Fibroblast of upper back skin (primary cell): ENCODE data around the gene KIAA1217.
A peak's percentile ranks its signal among the peaks of the same experiment; 100 is the strongest.

Experiments used
- DNase-seq: peaks from one replicate; pipeline ENCODE4 v3.0.0-alpha.2; 2013

Gene KIAA1217, protein sequence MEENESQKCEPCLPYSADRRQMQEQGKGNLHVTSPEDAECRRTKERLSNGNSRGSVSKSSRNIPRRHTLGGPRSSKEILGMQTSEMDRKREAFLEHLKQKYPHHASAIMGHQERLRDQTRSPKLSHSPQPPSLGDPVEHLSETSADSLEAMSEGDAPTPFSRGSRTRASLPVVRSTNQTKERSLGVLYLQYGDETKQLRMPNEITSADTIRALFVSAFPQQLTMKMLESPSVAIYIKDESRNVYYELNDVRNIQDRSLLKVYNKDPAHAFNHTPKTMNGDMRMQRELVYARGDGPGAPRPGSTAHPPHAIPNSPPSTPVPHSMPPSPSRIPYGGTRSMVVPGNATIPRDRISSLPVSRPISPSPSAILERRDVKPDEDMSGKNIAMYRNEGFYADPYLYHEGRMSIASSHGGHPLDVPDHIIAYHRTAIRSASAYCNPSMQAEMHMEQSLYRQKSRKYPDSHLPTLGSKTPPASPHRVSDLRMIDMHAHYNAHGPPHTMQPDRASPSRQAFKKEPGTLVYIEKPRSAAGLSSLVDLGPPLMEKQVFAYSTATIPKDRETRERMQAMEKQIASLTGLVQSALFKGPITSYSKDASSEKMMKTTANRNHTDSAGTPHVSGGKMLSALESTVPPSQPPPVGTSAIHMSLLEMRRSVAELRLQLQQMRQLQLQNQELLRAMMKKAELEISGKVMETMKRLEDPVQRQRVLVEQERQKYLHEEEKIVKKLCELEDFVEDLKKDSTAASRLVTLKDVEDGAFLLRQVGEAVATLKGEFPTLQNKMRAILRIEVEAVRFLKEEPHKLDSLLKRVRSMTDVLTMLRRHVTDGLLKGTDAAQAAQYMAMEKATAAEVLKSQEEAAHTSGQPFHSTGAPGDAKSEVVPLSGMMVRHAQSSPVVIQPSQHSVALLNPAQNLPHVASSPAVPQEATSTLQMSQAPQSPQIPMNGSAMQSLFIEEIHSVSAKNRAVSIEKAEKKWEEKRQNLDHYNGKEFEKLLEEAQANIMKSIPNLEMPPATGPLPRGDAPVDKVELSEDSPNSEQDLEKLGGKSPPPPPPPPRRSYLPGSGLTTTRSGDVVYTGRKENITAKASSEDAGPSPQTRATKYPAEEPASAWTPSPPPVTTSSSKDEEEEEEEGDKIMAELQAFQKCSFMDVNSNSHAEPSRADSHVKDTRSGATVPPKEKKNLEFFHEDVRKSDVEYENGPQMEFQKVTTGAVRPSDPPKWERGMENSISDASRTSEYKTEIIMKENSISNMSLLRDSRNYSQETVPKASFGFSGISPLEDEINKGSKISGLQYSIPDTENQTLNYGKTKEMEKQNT (N-terminal part only)

DNA sequence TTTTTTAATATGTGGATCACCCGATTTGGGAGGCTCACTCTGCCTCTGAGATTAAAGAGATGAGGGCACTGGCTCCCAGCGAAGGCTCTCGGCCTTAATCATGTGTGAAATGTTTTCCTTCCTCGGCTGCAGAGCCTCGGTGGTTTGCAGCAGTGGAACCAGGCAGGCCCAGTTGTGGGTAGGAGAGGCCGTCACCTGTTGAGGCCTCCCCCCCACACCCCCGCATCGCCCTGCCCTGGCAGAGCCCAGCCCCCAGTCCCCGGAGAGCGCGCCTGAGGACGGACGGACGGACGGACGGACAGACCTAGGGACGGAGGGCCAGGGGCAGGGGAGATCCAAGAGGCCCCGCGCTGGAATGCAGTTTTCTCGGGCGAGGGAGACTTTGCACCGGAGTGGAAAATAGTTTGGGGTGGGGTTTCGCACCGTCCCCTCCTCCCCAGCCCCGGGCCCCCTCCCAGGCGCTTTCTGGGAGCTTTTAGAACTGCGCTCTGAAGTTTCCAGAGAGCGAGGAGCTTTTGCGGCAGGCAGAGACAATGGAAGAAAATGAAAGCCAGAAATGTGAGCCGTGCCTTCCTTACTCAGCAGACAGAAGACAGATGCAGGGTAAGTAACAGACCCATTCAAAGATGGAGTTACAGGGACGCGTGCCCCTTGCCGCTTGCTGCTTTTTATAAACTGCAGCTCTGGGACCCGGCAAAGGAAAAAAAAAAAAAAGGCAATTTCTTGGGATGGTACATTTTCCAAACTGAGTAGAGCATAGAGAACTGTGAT lies at the start of gene KIAA1217:
Gene KIAA1217, plus strand, starts transcription at position 478 of the 771 bp plus-strand sequence. Its CDS starts 56 bp downstream, at position 534.
- DNase-seq: peak; percentile 43

DNA sequence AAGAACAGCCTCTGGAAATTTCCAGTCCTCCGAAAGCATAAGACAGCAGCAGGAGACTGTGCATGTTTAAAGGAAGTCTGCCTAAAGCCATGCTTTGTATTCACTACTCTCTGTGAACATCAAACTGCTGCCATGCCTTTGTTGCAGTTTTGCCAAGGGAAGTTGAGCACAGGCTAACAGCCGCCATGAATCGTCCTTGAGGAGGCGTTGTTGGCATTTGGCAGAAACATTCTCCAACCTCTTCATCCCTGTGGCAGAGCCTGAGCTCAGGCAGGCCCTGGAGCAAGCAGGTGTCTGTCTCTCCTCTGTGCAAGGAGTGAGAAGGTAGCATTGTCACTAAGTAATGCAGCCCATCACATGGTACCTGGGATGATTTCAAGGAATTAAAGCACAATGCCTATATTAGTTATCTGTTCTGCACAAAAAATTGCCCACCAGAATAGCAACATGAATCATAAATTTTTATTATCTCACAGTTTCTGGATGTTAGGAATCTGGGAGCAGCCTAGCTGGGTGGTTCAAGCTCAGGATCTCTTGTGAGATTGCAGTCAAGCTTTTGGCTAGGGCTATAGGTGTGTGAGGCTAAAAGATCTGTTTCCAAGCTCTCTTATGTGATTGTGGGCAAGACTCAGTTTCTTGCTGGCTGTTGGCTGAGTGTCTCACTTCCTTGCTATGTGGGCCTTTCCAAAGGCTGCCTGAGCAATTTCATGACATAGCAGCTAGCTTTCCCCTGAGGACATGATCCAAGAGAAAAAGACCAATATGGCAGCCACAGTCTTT lies 46.5 kb upstream of the KIAA1217 start:
- peak; percentile 19 for DNase-seq

DNA sequence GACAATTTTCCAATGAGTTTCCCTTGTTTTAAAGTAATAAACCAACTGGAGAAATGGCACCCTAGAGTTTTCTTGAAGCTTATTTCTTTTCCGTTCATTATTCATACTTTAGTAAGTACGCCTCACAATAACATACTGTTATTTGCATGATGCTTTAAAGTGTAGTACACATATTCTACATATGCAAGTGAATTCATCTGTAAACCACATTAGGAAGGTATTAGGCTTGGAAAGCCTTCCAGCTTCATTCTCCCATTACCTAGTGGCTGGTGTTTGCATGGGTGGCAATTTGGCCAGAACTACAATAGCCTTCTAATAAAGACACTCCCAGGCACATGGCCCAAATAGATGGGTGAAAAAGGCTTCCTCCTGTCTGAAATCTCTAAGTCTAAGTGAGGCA lies 45.5 kb upstream of the KIAA1217 start:
- DNase-seq: no peak

DNA sequence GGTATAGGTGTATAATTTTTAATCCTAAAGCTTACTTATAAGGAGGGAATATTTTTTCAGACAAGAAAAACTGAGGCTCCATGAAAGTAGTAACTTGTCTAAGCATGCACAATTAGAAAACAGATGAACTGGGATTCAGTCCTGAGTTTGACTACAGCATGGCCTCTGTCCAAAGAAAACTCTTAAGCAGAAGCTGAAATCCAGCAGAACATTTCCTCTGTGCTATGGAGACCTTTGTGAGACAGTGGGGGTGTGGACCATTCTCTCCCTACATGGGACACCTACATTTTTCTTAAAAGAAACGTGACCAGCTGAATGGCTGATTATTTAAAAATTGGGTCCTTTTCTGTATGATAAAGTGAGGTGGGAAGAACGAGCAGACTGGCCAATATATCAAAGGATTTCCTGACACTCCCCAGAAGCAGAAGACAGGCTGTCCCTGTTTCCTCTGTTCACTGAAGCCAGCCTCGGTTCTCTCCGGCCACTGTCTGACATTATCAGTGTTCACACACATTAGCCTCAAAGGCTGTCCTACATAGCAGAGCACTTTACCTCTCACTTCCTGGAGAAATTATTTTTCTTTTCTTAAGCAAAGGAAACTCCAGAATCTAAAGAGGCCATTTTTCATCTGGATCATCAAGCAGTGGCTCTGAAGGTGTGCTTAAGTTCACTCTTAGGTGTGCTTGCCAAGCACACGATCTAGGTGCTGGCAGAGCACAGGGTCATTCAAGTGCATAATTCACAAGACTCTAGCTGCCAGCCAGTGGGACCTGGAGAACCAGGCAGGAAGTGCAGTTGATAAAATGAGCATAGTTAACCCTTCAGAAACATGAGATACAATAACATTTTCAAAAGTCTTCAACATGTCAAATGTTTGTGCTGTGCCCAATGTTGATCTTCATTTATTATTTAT lies 40.4 kb upstream of the KIAA1217 start:
- DNase-seq: peak; percentile 25

DNA sequence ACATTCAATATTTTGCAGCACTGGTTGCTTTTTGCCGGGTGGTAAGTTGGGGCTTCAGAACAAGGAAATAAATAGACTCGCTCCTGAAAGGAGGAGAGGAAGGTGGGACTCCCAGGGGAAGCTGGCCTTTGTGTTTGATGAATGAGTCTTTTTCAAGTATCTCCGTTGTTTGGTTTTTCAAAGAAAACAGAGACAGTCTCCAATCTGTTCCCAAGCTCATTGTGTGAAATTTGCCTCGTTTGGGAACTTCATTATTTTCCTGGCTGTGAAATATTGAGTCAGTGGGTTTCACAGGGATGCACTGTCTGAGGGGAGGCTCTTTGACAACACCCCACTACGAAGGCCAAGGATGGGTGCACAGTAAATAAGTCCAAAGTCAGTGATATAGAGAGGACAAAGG lies 38.7 kb upstream of the KIAA1217 start:
- DNase-seq: no peak

DNA sequence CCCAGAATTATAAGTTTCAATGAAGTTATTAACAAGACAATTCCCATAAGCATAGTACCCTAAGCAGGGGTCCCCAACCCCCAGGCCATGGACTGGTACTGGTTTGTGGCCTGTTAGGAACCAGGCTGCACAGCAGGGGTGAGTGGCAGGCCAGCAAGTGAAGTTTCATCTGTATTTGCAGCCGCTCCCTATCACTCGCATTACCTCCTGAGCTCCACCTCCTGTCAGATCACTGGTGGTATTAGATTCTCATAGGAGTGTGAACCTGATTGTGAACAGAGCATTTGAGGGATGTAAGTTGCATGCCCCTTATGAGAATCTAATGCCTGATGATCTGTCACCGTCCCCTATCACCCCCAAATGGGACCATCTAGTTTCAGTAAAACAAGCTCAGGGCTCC lies 36.0 kb upstream of the KIAA1217 start:
- no peak for DNase-seq

DNA sequence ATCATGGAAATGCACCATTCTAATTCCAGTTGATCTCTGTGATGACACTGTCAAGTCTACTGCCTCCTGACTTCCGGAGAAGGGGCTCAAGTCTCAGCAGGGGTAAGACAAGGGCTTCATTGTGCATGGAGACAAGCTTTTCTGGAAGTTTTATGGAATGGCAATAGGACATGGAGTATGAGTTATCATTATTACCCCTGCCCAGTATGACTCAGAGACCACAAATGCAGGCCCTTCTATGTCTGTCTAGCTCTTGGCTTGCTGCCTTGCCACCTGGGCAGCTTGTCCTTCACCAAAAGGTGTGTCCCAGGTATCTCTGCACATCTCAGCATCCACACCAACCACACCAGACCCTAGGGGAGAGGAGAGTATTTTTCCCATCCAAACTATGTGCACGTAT lies 34.9 kb upstream of the KIAA1217 start:
- no peak for DNase-seq

DNA sequence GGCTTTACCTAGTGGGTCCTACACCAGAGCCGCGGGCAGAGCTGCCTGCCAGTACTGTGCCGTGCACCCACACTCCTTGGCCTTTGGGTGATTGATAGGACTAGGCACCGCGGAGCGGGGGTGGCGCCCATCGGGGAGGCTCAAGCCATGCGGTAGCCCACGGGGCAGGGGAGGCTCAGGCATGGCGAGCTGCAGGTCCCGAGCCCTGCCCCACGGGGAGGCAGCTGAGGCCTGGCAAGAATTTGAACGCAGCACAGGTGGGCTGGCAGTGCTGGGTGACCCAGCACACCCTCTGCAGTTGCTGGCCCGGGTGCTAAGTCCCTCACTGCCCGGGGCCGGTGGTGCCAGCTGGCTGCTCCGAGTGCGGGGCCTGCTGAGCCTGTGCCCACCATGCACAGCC lies 32.3 kb upstream of the KIAA1217 start:
- no peak for DNase-seq

DNA sequence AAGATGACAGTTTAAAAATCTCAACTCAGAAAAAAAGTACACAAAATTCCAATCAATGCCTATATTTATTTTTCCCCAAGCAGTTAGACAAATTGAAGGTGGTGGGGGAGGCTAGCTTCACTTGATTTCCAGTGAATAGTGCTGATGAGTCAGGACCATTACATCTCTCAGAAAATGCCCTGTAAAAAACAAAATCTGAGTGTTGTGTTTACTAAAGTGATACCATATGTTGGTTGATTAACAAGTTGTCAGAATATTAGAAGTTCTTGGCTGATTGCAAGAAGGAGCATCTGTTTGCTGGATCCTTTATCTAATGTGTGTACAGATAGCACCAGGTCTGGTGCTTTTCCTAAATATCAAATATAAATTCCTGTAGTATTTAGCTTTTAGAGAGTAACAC lies 31.3 kb upstream of the KIAA1217 start:
- DNase-seq: peak; percentile 21

DNA sequence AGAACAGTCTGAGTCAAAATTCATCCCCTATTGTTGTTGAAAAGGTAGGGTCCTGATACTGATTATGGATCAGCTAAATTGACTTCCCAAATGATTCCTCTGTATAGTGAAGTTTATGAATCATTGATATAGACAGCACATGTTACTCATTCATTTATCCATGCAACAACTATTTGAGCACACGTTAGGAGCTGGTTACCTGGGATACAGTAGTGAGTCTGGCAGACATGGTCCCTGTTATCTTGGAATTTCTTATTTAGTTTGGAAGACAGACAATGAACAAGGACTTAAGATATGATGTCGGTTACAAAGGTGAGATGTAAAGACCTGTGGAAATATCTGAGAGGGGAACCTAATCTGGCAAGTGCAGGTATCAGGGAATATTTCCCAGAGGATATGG lies 28.0 kb upstream of the KIAA1217 start:
- no peak for DNase-seq

DNA sequence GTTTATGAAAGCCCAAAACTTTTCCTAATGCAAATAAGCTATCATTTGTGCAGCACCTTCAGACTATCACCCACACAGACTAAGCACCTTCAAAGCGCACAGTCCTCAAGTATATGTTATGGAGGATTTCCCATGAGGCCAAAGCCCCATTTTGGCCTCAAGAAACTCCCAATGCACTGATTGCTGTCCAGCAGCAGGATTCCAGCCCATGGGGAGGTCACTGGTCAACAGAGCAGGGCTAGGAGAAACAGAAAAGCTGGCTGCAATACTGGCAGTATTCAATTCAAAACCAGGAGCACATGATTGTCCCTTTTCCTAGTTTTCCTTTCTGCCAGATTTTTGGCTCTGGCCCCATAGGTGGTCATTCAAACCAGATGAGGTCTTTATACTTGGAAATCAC lies 24.5 kb upstream of the KIAA1217 start:
- no peak for DNase-seq

DNA sequence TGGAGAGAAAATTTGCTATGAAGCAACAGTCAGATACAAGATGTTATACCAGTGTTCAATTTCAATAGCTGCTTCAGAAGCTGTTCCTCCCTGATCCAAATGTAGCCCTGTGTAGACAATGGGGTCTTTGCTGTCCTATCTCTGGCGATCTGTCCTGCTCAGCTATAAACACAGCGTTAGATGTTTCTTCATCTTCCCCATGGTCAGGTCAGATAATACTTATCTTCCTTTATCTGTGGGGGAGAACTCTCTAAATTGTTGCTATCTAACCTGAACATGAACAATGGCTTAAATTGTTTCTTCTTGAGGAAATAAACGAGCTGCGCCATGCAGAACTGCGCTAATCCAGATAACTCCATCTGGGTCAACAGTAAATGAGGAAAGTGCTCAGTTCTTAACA lies 15.6 kb upstream of the KIAA1217 start:
- no peak for DNase-seq

DNA sequence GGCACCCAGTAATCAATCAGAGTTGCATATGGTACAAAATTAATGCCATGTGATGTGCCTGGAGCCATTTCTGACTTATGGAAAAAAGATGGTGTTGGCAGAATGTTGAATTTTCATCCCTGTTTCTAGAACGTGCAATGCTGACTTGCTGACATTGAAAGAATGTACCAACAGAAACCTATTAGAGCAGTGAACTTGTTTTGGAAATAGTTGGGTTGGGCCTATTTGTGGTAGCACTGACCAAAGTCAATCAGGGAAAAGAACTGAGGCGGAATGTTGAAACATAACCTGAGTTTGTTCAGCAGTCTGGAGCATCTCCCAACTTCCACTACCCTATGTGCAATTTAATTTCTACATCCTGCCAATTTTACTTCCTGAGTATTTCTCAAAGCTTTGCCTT lies 11.7 kb upstream of the KIAA1217 start:
- DNase-seq: peak; percentile 51

DNA sequence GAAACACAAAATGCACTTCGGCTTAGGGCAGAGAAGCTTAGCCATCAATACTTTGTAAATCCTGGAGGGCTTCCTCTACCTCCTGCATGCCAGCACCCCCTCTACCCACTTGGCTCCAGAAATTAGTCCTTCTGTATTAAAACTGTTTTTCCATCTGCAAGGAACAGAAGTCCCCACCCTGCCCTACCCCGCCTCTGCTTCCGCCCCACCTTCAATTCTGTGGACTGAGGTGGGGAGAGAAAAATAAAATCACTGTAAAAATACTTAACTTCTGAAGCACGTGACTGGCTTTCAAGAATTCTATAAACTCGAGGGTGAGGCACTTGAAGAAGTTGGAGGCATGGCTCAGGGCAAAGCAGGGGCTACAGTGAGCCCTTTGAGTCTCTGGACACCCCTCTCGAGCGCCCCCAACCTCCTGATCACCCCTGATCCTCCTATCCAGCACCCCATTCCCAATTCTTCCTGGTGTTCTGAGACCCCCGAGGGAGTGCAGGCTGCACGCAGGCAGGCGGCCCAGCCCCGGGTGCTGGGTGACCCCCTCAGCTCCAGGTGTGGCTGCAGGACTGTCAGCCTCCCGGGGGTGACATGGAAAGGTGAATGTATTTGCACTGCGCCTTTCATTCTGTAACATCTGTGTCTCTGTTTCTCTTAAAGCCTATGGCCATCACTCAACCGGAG lies 7.3 kb upstream of the KIAA1217 start:
- DNase-seq: no peak

DNA sequence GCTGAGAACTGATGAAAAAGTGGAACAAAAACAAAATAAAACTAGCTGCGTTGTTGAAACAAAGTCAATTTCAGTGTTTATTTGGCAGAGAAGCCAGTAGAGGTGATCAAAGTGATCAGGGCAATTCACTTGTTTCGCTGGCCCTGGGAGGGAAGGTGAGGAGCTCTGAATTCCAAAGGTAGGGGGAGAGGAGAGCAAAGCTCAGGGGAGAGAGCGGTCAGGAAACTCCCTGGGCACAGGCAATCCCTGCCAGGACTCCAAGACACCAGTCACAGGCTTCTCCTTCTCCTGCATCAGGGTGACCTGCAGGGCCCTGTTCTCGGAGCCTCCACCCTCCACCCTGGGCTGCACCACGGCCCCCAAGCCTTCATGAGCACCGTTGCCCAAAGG lies 6.8 kb upstream of the KIAA1217 start:
- DNase-seq: no peak

DNA sequence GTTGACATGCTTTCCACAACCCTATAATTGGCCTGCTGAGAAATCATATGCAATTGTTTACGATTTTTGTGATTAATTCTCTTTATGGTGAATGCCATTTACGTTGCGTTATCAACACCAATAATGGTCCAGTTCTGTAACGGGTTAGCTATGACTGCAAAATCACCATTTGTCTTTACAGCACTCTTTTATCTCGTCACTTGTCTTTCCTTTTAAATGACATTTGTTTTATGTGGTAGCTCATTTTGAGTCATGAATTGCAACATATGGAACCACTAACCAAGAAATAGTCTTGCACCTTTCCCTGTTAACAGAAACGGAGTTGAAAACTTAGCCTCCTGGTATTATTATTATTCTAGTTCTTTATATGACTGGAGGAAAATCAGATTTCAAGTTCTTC lies 3.1 kb upstream of the KIAA1217 start:
- peak; percentile 75 for DNase-seq

DNA sequence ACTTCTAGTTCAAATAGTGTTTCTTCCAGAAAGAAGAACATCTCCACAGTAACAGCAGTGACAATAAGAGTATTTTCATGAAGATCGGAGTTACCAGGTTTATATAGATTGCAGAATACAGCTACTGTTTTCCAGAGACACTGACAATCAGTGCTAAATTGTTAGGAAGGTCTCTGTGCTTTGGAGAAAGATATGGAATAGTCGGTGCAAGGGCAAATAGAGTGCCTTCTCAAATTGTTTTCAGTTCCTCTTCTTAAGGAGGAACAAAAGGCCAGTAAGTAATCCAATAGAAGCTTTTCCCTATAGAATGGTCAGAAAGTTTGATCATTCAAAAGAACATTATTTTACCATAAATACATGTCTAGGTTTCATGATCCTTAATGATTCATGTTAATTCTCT lies 2.6 kb upstream of the KIAA1217 start:
- no peak for DNase-seq

DNA sequence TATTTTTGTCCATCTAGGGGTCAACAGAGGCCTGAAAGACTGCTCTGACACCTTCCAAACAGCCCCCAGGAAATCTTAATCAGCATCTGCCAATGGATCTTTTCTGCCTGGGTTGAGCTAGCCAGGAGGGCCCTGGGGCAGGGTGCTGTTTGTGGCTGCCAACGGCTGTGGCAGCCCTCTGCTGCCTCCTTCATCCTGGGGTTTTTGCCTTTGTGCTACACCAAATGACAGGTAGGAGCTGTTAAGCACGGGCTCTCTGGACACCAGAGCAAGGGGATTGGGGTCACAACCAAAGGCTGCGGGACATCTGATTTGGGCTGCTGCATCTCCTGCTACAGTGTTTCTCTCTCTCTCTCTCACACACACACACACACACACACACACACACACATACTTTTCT lies 2.0 kb upstream of the KIAA1217 start:
- DNase-seq: no peak

DNA sequence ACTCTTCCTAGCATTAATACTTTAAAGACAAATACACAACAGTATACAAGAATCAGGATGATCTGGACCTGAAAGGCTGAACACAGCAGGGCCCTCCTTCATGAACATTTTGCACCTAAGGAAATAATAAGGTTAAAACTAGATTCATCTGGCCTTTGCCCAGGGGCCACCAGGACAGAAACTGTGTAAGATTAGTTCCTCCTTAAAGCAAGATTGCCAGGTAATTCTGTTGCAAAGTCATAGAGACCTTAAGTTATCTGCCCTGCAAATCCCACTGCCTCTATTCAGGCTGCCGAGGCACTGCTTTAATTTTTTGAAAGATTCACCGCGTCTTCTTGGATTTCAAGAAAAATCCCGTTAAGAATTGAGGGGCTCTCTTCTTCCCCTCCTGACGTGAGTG lies 1.6 kb upstream of the KIAA1217 start:
- no peak for DNase-seq
